Measurements from ENCODE around the gene TPST2.

GRCh38 chr22:26555478-26555877 is 34.5 kb downstream of the TPST2 start:
- TF ChIP-seq BHLHE40 (IDR thresholded peaks at IDR 0.05; ENCODE audit: borderline replicate concordance), result no peak
- TF ChIP-seq FOXA1 (IDR thresholded peaks at IDR 0.05), result no peak
- TF ChIP-seq SUZ12 (IDR thresholded peaks at IDR 0.05), result no peak
- TF ChIP-seq SP1 (IDR thresholded peaks at IDR 0.05), result no peak
